IMR-90 (cell line): Measurements from ENCODE around the gene ADCY2. TPM values are rescaled to one million over a fixed set of nuclear protein-coding genes. Genes with fewer than 3 reads are reported as not detected.

Source experiments
- ATAC-seq: fragments of 200-7000 bp; cut with Tn5 transposase; 2 replicates; pipeline ENCODE4 v1.9.1; 2020; ENCODE audit warnings: low read depth, mild to moderate bottlenecking, moderate library complexity
- BruUV-seq: library from RNA; stranded (reverse); fragments of 400-500 nt; replicated peaks from 2 replicates; lab custom pipeline; 2021; lab: Mats Ljungman, UMichigan
- CTCF ChIA-PET: fragments of 300-600 bp; formaldehyde crosslinking; extraction: SDS; loops from one replicate; lab custom pipeline; 2021; ENCODE audit warnings: antibody characterized with exemption; lab: Yijun Ruan, JAX
- POLR2A ChIA-PET: fragments of 300-600 bp; sonication (Branson Sonifier 250); formaldehyde crosslinking; loops from one replicate; lab custom pipeline; 2022; ENCODE audit warnings: antibody characterized with exemption; ENCODE audit not compliant: unreplicated experiment; lab: Charles Lee
- DNase-seq: peaks from one replicate; pipeline ENCODE4 v3.0.0; 2013
- H2AFZ ChIP-seq: replicated peaks from 2 replicates; pipeline ENCODE3; 2013; ENCODE audit warnings: low read length, mild to moderate bottlenecking; ENCODE audit not compliant: poor library complexity
- H2AK5ac ChIP-seq: 2 replicates; pipeline ENCODE4 v1.6.1; 2013; ENCODE audit warnings: low read depth, low read length, inconsistent platforms
- H2AK9ac ChIP-seq: replicated peaks from 2 replicates; pipeline ENCODE3; 2013; ENCODE audit warnings: mild to moderate bottlenecking, low read depth, low read length, moderate library complexity; ENCODE audit not compliant: poor library complexity
- H2BK120ac ChIP-seq: 2 replicates; pipeline ENCODE4 v1.6.1; 2013; ENCODE audit warnings: low read depth, low read length, inconsistent platforms
- H2BK15ac ChIP-seq: 3 replicates; pipeline ENCODE4 v1.6.1; 2013; ENCODE audit warnings: low read depth, low read length, inconsistent platforms
- H2BK20ac ChIP-seq: 2 replicates; pipeline ENCODE4 v1.6.1; 2013; ENCODE audit warnings: low read depth, mild to moderate bottlenecking, inconsistent platforms, low read length, moderate library complexity
- H2BK5ac ChIP-seq: 2 replicates; pipeline ENCODE4 v1.6.1; 2013; ENCODE audit warnings: mild to moderate bottlenecking, low read depth, low read length, inconsistent platforms; ENCODE audit not compliant: poor library complexity, severe bottlenecking
- H3K14ac ChIP-seq: replicated peaks from 2 replicates; pipeline ENCODE4 v1.6.1; 2013; ENCODE audit warnings: low read depth, low read length, inconsistent platforms
- H3K18ac ChIP-seq: 2 replicates; pipeline ENCODE4 v1.6.1; 2013; ENCODE audit warnings: low read depth, low read length, control low read depth
- H3K23ac ChIP-seq: 2 replicates; pipeline ENCODE4 v1.6.1; 2013; ENCODE audit warnings: low read depth, low read length, inconsistent platforms
- H3K27ac ChIP-seq: 2 replicates; pipeline ENCODE4 v1.5.1; 2013; ENCODE audit warnings: mild to moderate bottlenecking, control low read depth, low read length; ENCODE audit not compliant: insufficient read depth
- H3K27me3 ChIP-seq: 2 replicates; pipeline ENCODE4 v1.6.1; 2013; ENCODE audit warnings: low read length; ENCODE audit not compliant: control insufficient read depth, insufficient read depth
- H3K36me3 ChIP-seq: 2 replicates; pipeline ENCODE4 v1.6.1; 2013; ENCODE audit warnings: low read length, mixed read lengths; ENCODE audit not compliant: control insufficient read depth, insufficient read depth
- H3K4ac ChIP-seq: 2 replicates; pipeline ENCODE4 v1.6.1; 2013; ENCODE audit warnings: low read depth, low read length, inconsistent platforms
- H3K4me1 ChIP-seq: 2 replicates; pipeline ENCODE4 v1.6.1; 2013; ENCODE audit warnings: low read length, mixed read lengths; ENCODE audit not compliant: control insufficient read depth, insufficient read depth
- H3K4me2 ChIP-seq: 2 replicates; pipeline ENCODE4 v1.6.1; 2013; ENCODE audit warnings: low read depth, mild to moderate bottlenecking, control low read depth, low read length, moderate library complexity
- H3K4me3 ChIP-seq: 2 replicates; pipeline ENCODE4 v1.5.1; 2013; ENCODE audit warnings: low read depth, mild to moderate bottlenecking, control low read depth, low read length, moderate library complexity; ENCODE audit not compliant: insufficient read depth
- H3K56ac ChIP-seq: 2 replicates; pipeline ENCODE4 v1.6.1; 2013; ENCODE audit warnings: low read length, inconsistent platforms; ENCODE audit not compliant: insufficient read depth; ENCODE audit errors: extremely low read depth
- H3K79me1 ChIP-seq, 2 experiments: 2 replicates each; pipeline ENCODE4 v1.6.1; 2013; ENCODE audit warnings: low read length in 2 of 2, inconsistent platforms in 1 of 2, low read depth in 1 of 2
- H3K9ac ChIP-seq: 2 replicates; pipeline ENCODE4 v1.6.1; 2013; ENCODE audit warnings: low read depth, low read length, control low read depth
- H3K9me1 ChIP-seq: 2 replicates; pipeline ENCODE4 v1.6.1; 2013; ENCODE audit warnings: low read length, inconsistent platforms; ENCODE audit not compliant: insufficient read depth
- H3K9me3 ChIP-seq: 2 replicates; pipeline ENCODE4 v1.6.1; 2013; ENCODE audit warnings: low read length; ENCODE audit not compliant: control insufficient read depth, insufficient read depth
- H4K20me1 ChIP-seq: 2 replicates; pipeline ENCODE4 v1.6.1; 2013; ENCODE audit warnings: low read length, inconsistent platforms; ENCODE audit not compliant: insufficient read depth
- H4K5ac ChIP-seq: 2 replicates; pipeline ENCODE4 v1.6.1; 2013; ENCODE audit warnings: mild to moderate bottlenecking, low read depth, low read length, control low read depth
- H4K8ac ChIP-seq, 2 experiments: 2 replicates each; pipeline ENCODE4 v1.6.1; 2013; ENCODE audit warnings: low read depth in 2 of 2, low read length in 2 of 2, control low read depth in 1 of 2, inconsistent platforms in 1 of 2
- H4K91ac ChIP-seq: 2 replicates; pipeline ENCODE4 v1.6.1; 2013; ENCODE audit warnings: low read depth, low read length, inconsistent platforms; ENCODE audit not compliant: insufficient read depth
- CHD1 ChIP-seq: IDR thresholded peaks from 2 replicates; pipeline ENCODE4 v1.6.1; 2012; ENCODE audit warnings: low read depth, low read length, improper control_type of control experiment
- RAD21 ChIP-seq: IDR thresholded peaks from 2 replicates; pipeline ENCODE4 v1.6.1; 2012; ENCODE audit warnings: low read length, improper control_type of control experiment
- RFX5 ChIP-seq: IDR thresholded peaks from 2 replicates; pipeline ENCODE4 v1.8.0; 2012; ENCODE audit warnings: low read depth, mild to moderate bottlenecking, low read length, moderate library complexity
- SMC3 ChIP-seq: fragments of 150-350 bp; IDR thresholded peaks from 2 replicates; pipeline ENCODE4 v1.6.1; 2016; ENCODE audit warnings: low read depth, mild to moderate bottlenecking, antibody characterized with exemption, low read length, moderate library complexity
- WGBS, 2 experiments: methylation state at CpG; one replicate each; pipeline versions ENCODE4 v1.1.5 to v1.1.7; 2013; ENCODE audit warnings: missing lambda C conversion rate in 2 of 2; ENCODE audit not compliant: insufficient read length in 1 of 2; ENCODE audit errors: extremely low coverage in 2 of 2; 5-methylcytosine and 5-hydroxymethylcytosine counted together
- dilution Hi-C: fragments of 300-500 bp; cut with HindIII; formaldehyde crosslinking; loops from one replicate; pipeline ENCODE4 v1.14.3; 2018; ENCODE audit warnings: low sequenced_read_pairs; ENCODE audit not compliant: unreplicated experiment
- in situ Hi-C: fragments of 300-500 bp; cut with MboI; formaldehyde crosslinking; loops from 3 replicates; pipeline ENCODE4 v1.14.3; 2019; ENCODE audit warnings: low sequenced_read_pairs, inconsistent platforms, mixed read lengths
- intact Hi-C: fragments of 100-400 bp; cut with micrococcal nuclease; formaldehyde crosslinking; loops from 2 replicates; pipeline ENCODE4 v1.10.0; 2022
- polyA plus RNA-seq, 3 experiments: library from polyadenylated mRNA; depleted of rRNA; stranded (reverse); fragments of >200 nt; gene quantifications; 2 replicates each; pipeline ENCODE4 v1.2.3, GENCODE V29; 2012; ENCODE audit warnings: low replicate concordance in 1 of 3
- total RNA-seq: library from RNA; depleted of rRNA; stranded (reverse); fragments of >200 nt; gene quantifications from 2 replicates; pipeline ENCODE4 v1.2.3, GENCODE V29; 2012
- TF ChIP-seq, protein P1 (sequence below): conservative IDR thresholded peaks from 2 replicates; pipeline ENCODE4 v1.5.1; 2012; ENCODE audit warnings: mild to moderate bottlenecking, low read depth, low read length, improper control_type of control experiment
- TF ChIP-seq, protein P2 (sequence below): fragments of 150-350 bp; IDR thresholded peaks from 2 replicates; pipeline ENCODE4 v1.6.1; 2016; ENCODE audit warnings: low read depth, mild to moderate bottlenecking, low read length, moderate library complexity, borderline replicate concordance
- TF ChIP-seq, protein P3 (sequence below): fragments of 150-350 bp; IDR thresholded peaks from 2 replicates; pipeline ENCODE4 v1.6.1; 2017; ENCODE audit warnings: mild to moderate bottlenecking, antibody characterized with exemption, low read length, low read depth

The ADCY2 gene
- total and polyA plus RNA-seq, 2 of the 4 experiments (the other 2 are of a cell fraction) = not detected

- Histone ChIP-seq H2BK120ac (no peak overlapping the region), H3K4ac (no peak overlapping the region), H2AFZ (no peak overlapping the region), H3K4me2 (no peak overlapping the region), H4K20me1 (no peaks in the 10 kb centered on the region), H3K4me3 (no peak overlapping the region), H4K8ac (no peak overlapping the region), H3K36me3 (no peaks in the 10 kb centered on the region), H3K79me1 (no peaks in the 10 kb centered on the region), H3K23ac (no peak overlapping the region), H2BK15ac (no peak overlapping the region), H4K5ac (no peak overlapping the region), H3K9me1 (no peaks in the 10 kb centered on the region), H2BK20ac (no peak overlapping the region), H2AK9ac (no peak overlapping the region), H3K14ac (no peak overlapping the region), H3K9ac (no peak overlapping the region), H4K91ac (no peak overlapping the region), H2AK5ac (no peak overlapping the region), H3K56ac (no peak overlapping the region), H3K4me1 (no peaks in the 10 kb centered on the region), H2BK5ac (no peak overlapping the region), H3K9me3 (peaks cover 2% of the 10 kb centered on the region; the same call in 1 of the 2 replicates), H3K27me3 (no peaks in the 10 kb centered on the region), H3K27ac (no peak overlapping the region), H3K18ac (no peak overlapping the region)
- WGBS, 2 experiments = no CpG with 5 or more reads among the region's 11 CpGs
- intact Hi-C loops = loop anchor here (1.0 kb wide), 1 partner anchor 981 kb away; no protein-coding TSS in a partner anchor
- POLR2A ChIA-PET = interaction anchor here (0.6 kb wide), 1 partner anchor 104 kb away, joined by 3 read pairs; no protein-coding TSS in a partner anchor
- in situ Hi-C loops = loop anchor here (5.0 kb wide), 1 partner anchor 979 kb away; no protein-coding TSS in a partner anchor
- no TSS peak for BruUV-seq
- CTCF ChIA-PET = interaction anchor here (0.6 to 1.5 kb wide), 4 partner anchors 9 to 981 kb away, joined by 3 to 9 read pairs (median 4); no protein-coding TSS in a partner anchor
- dilution Hi-C loops = no loop called here
- TF ChIP-seq, protein P1, sequence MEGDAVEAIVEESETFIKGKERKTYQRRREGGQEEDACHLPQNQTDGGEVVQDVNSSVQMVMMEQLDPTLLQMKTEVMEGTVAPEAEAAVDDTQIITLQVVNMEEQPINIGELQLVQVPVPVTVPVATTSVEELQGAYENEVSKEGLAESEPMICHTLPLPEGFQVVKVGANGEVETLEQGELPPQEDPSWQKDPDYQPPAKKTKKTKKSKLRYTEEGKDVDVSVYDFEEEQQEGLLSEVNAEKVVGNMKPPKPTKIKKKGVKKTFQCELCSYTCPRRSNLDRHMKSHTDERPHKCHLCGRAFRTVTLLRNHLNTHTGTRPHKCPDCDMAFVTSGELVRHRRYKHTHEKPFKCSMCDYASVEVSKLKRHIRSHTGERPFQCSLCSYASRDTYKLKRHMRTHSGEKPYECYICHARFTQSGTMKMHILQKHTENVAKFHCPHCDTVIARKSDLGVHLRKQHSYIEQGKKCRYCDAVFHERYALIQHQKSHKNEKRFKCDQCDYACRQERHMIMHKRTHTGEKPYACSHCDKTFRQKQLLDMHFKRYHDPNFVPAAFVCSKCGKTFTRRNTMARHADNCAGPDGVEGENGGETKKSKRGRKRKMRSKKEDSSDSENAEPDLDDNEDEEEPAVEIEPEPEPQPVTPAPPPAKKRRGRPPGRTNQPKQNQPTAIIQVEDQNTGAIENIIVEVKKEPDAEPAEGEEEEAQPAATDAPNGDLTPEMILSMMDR = peak; percentile 75
- TF ChIP-seq RAD21 (peak; percentile 54), SMC3 (peak; percentile 44), CHD1 (no peak), RFX5 (no peak)
- TF ChIP-seq, protein P2, sequence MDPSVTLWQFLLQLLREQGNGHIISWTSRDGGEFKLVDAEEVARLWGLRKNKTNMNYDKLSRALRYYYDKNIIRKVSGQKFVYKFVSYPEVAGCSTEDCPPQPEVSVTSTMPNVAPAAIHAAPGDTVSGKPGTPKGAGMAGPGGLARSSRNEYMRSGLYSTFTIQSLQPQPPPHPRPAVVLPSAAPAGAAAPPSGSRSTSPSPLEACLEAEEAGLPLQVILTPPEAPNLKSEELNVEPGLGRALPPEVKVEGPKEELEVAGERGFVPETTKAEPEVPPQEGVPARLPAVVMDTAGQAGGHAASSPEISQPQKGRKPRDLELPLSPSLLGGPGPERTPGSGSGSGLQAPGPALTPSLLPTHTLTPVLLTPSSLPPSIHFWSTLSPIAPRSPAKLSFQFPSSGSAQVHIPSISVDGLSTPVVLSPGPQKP = no peak
- TF ChIP-seq, protein P3, sequence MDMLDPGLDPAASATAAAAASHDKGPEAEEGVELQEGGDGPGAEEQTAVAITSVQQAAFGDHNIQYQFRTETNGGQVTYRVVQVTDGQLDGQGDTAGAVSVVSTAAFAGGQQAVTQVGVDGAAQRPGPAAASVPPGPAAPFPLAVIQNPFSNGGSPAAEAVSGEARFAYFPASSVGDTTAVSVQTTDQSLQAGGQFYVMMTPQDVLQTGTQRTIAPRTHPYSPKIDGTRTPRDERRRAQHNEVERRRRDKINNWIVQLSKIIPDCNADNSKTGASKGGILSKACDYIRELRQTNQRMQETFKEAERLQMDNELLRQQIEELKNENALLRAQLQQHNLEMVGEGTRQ = no peak
- peak; percentile 67 for ATAC-seq
- peak; percentile 59 for DNase-seq
Measured at GRCh38 chr5:7745882-7746610, 350.1 kb downstream of the ADCY2 start.
